Ishikawa (cell line): ENCODE results near the gene OGT.

Experiments used
- CEBPB ChIP-seq: IDR thresholded peaks from 2 replicates; pipeline ENCODE4 v1.6.1; 2012
- CREB1 ChIP-seq: IDR thresholded peaks from 2 replicates; pipeline ENCODE4 v1.6.1; 2012; ENCODE audit warnings: low read depth
- EGR1 ChIP-seq: IDR thresholded peaks from 2 replicates; pipeline ENCODE4 v1.6.1; 2012
- EP300 ChIP-seq: IDR thresholded peaks from 2 replicates; pipeline ENCODE4 v1.6.1; 2012; ENCODE audit warnings: borderline replicate concordance
- FOXM1 ChIP-seq: IDR thresholded peaks from 2 replicates; pipeline ENCODE4 v1.6.1; 2012; ENCODE audit warnings: low read depth, borderline replicate concordance
- NFIC ChIP-seq: IDR thresholded peaks from 2 replicates; pipeline ENCODE4 v1.6.1; 2012
- RAD21 ChIP-seq: IDR thresholded peaks from 2 replicates; pipeline ENCODE4 v1.6.1; 2012; ENCODE audit warnings: low read depth
- TAF1 ChIP-seq: IDR thresholded peaks from 2 replicates; pipeline ENCODE4 v1.6.1; 2012; ENCODE audit warnings: low read depth, mild to moderate bottlenecking
- TCF12 ChIP-seq: IDR thresholded peaks from 2 replicates; pipeline ENCODE4 v1.6.1; 2012; ENCODE audit warnings: low read depth
- TEAD4 ChIP-seq: IDR thresholded peaks from 2 replicates; pipeline ENCODE4 v1.6.1; 2012
- YY1 ChIP-seq: IDR thresholded peaks from 2 replicates; pipeline ENCODE4 v1.6.1; 2012; ENCODE audit warnings: low read depth
- ZBTB7A ChIP-seq: IDR thresholded peaks from 2 replicates; pipeline ENCODE4 v1.6.1; 2012; ENCODE audit warnings: low read depth
- TF ChIP-seq, protein P1 (sequence below): IDR thresholded peaks from 2 replicates; pipeline ENCODE4 v1.6.1; 2012
- TF ChIP-seq, protein P2 (sequence below): IDR thresholded peaks from 2 replicates; pipeline ENCODE4 v1.6.1; 2012
- TF ChIP-seq, protein P3 (sequence below): IDR thresholded peaks from 2 replicates; pipeline ENCODE4 v1.6.1; 2012; ENCODE audit warnings: low read depth, mild to moderate bottlenecking

Gene OGT

GRCh38 chrX:71532753-71533425 lies at the start of gene OGT:
Gene OGT (plus strand): TSS chrX:71533104. CDS start chrX:71533300, 196 bp downstream.
- peak; percentile 13; the same call in 1 of the 2 replicates for TF ChIP-seq EGR1
- TF ChIP-seq, protein P1, sequence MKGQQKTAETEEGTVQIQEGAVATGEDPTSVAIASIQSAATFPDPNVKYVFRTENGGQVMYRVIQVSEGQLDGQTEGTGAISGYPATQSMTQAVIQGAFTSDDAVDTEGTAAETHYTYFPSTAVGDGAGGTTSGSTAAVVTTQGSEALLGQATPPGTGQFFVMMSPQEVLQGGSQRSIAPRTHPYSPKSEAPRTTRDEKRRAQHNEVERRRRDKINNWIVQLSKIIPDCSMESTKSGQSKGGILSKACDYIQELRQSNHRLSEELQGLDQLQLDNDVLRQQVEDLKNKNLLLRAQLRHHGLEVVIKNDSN = no peak
- peak; percentile 37; the same call in 1 of the 2 replicates for TF ChIP-seq EP300
- TF ChIP-seq, protein P2, sequence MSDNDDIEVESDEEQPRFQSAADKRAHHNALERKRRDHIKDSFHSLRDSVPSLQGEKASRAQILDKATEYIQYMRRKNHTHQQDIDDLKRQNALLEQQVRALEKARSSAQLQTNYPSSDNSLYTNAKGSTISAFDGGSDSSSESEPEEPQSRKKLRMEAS = peak; percentile 85
- peak; percentile 56; the same call in 1 of the 2 replicates for TF ChIP-seq CEBPB
- peak; percentile 72; the same call in 1 of the 2 replicates for TF ChIP-seq TEAD4
- peak; percentile 21; the same call in 1 of the 2 replicates for TF ChIP-seq NFIC
- TF ChIP-seq, protein P3, sequence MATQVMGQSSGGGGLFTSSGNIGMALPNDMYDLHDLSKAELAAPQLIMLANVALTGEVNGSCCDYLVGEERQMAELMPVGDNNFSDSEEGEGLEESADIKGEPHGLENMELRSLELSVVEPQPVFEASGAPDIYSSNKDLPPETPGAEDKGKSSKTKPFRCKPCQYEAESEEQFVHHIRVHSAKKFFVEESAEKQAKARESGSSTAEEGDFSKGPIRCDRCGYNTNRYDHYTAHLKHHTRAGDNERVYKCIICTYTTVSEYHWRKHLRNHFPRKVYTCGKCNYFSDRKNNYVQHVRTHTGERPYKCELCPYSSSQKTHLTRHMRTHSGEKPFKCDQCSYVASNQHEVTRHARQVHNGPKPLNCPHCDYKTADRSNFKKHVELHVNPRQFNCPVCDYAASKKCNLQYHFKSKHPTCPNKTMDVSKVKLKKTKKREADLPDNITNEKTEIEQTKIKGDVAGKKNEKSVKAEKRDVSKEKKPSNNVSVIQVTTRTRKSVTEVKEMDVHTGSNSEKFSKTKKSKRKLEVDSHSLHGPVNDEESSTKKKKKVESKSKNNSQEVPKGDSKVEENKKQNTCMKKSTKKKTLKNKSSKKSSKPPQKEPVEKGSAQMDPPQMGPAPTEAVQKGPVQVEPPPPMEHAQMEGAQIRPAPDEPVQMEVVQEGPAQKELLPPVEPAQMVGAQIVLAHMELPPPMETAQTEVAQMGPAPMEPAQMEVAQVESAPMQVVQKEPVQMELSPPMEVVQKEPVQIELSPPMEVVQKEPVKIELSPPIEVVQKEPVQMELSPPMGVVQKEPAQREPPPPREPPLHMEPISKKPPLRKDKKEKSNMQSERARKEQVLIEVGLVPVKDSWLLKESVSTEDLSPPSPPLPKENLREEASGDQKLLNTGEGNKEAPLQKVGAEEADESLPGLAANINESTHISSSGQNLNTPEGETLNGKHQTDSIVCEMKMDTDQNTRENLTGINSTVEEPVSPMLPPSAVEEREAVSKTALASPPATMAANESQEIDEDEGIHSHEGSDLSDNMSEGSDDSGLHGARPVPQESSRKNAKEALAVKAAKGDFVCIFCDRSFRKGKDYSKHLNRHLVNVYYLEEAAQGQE = no peak
- no peak for TF ChIP-seq RAD21
- peak; percentile 91 for TF ChIP-seq YY1
- TF ChIP-seq TAF1 = peak; percentile 85
- no peak for TF ChIP-seq ZBTB7A
- TF ChIP-seq TCF12 = 0 out of 2 replicates have a peak, but pooled peaks have one; percentile 51
- TF ChIP-seq FOXM1 = 0 out of 2 replicates have a peak, but pooled peaks have one; percentile 25
- TF ChIP-seq CREB1 = no peak

DNA sequence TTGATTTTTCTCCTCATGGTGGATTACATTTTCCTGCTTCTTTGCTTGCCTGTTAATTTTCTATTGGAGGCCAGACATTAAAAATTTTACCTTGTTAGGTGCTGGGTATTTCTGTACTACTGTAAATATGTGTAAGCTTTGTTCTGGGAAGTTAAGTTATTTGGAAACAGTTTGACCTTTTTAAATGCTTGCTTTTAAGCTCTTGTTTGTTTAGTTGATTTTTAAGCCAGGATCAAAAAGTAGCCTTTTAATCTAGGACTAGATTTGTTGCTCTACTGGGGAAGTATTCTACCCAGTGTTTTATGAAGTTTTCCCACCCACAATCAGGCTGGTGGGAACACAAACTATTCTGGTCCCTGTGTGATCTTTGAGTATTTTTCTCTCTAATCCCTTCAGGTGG lies 45.1 kb upstream of the OGT start:
- TF ChIP-seq, protein P1 = no peak
- TF ChIP-seq CREB1 = no peak
- TF ChIP-seq TAF1 = no peak
- no peak for TF ChIP-seq NFIC
- TF ChIP-seq, protein P3 = no peak
- TF ChIP-seq TCF12 = no peak
- no peak for TF ChIP-seq FOXM1
- TF ChIP-seq ZBTB7A = no peak
- TF ChIP-seq RAD21 = no peak
- TF ChIP-seq, protein P2 = no peak
- TF ChIP-seq EP300 = no peak

DNA sequence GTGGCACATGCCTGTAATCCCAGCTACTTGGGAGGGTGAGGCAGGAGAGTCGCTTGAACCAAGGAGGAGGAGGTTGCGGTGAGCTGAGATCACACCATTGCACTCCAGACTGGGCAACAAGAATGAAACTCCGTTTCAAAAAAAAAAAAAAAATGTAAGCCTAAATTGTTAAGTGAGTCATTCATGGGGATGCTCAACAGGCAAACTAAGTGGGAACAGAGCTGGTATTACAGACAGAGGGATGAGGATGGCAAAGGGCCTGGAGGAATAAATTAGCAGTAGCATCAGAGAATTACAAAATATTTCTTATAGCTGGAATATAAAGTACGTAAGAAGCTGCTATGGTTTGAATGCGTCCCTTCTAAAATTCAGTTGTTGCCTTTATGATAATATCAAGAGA lies 43.4 kb upstream of the OGT start:
- TF ChIP-seq EP300 = no peak
- TF ChIP-seq RAD21 = no peak
- no peak for TF ChIP-seq EGR1
- no peak for TF ChIP-seq FOXM1
- TF ChIP-seq, protein P1 = no peak

GRCh38 chrX:71492231-71493065 lies 40.5 kb upstream of the OGT start:
- no peak for TF ChIP-seq CEBPB
- TF ChIP-seq EGR1 = no peak
- no peak for TF ChIP-seq RAD21
- no peak for TF ChIP-seq TEAD4
- no peak for TF ChIP-seq TCF12
- no peak for TF ChIP-seq ZBTB7A
- no peak for TF ChIP-seq EP300
- no peak for TF ChIP-seq FOXM1
- TF ChIP-seq YY1 = no peak
- TF ChIP-seq CREB1 = no peak
- TF ChIP-seq, protein P3 = no peak
- TF ChIP-seq, protein P1 = no peak
- TF ChIP-seq, protein P2 = no peak
- TF ChIP-seq NFIC = no peak
